Renal pelvis (tissue), 12 donors: ENCODE results near the gene SP6. TPM values are rescaled to one million over a fixed set of nuclear protein-coding genes. Genes with fewer than 3 reads are reported as not detected.

Experiments used
- DNase-seq: peaks from one replicate; pipeline ENCODE4 v3.0.0-alpha.2; 2013
- long read RNA-seq, 16 experiments: transcript quantifications; one replicate each; lab custom pipeline, GENCODE V29; 2026
- polyA plus RNA-seq, 3 donors: library from polyadenylated mRNA; unstranded; fragments of 120-200 nt; gene quantifications; one replicate each; pipeline ENCODE4 v1.2.1, GENCODE V29; 2013; ENCODE audit not compliant: insufficient read length in 3 of 3

Gene SP6
- 1 to 10 TPM; 3.1 to 3.8 (median 3.5) TPM for polyA plus RNA-seq
- long read RNA-seq, donor 1, result 0 reads
- long read RNA-seq, donor 2, partial matches to known transcripts, result 0 of 3 reads
- long read RNA-seq, donor 2, other reads (novel, unspliced or antisense), result 0 of 3 reads
- long read RNA-seq, donor 3, partial matches to known transcripts, result 0 of 2 reads
- long read RNA-seq, donor 3, other reads (novel, unspliced or antisense), result 0 of 2 reads
- long read RNA-seq, donor 4, partial matches to known transcripts, result 0 of 1 reads
- long read RNA-seq, donor 4, other reads (novel, unspliced or antisense), result 0 of 1 reads
- long read RNA-seq, donor 5, result 0 reads
- long read RNA-seq, donor 6, partial matches to known transcripts, result 0 of 1 reads
- long read RNA-seq, donor 6, other reads (novel, unspliced or antisense), result 0 of 1 reads
- long read RNA-seq, donor 7, partial matches to known transcripts, result 0 of 4 reads
- long read RNA-seq, donor 7, other reads (novel, unspliced or antisense), result 0 of 4 reads
- long read RNA-seq, donor 8, result 0 reads
- long read RNA-seq, donor 9, result 0 reads
- long read RNA-seq, donor 10, partial matches to known transcripts, result 0 of 3 reads
- long read RNA-seq, donor 10, other reads (novel, unspliced or antisense), result 0 of 3 reads
- long read RNA-seq, donor 11, result 0 reads
- long read RNA-seq, donor 12, partial matches to known transcripts, result 0 of 1 reads
- long read RNA-seq, donor 12, other reads (novel, unspliced or antisense), result 0 of 1 reads
- long read RNA-seq, donor 13, result 0 reads
- long read RNA-seq, donor 14, result 0 reads
- long read RNA-seq, donor 15, result 0 reads
- long read RNA-seq, donor 16, partial matches to known transcripts, result 0 of 4 reads
- long read RNA-seq, donor 16, other reads (novel, unspliced or antisense), result 0 of 4 reads

DNA sequence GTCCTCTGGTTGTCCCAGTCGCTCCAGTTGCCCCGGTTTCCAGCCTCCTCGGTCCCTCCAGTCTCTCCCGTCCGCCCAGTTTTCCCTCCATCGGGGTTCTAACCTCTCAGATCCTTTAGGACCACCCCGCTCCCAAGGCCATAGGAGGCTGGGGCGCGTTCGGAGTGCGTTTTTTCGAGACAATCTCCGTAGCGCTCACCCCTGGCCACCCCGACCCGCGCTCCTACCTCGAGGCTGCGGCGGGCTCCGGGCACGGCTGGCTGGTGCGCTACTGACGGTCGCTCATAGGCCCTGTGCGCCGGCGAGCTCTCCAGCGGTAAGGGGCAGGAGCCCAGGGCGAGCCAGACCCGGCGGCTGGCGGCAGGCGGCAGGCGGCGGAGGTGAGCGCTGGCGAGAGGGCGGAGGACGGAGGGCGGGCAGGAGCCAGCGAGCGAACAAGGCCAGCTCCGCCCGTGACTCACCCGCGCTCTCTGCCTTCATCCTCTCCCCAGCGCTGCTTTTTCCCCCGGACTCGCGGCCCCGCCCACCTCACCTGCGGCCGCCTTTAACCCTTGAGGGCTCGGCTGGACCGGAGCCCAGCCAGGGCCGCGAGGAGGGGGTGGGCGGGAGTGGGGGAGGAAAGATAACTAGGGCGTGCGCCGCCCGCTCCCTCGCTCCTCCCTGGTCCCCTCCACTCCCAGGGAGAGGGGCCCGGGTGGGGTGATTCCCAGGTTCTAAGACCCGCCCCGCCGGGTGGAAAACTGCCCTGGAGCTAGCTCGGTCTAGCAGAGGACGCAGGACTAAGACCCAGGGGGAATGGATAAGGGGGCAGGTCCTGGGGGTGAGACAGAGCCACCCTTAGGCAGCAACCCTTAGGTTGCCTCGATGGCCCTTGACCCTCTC lies at the start of gene SP6:
TSS of gene SP6 (minus strand) at position 472 of the 882 bp plus-strand sequence. CDS start 2,734 bp downstream, outside the sequence.
- peak; percentile 54 for DNase-seq

DNA sequence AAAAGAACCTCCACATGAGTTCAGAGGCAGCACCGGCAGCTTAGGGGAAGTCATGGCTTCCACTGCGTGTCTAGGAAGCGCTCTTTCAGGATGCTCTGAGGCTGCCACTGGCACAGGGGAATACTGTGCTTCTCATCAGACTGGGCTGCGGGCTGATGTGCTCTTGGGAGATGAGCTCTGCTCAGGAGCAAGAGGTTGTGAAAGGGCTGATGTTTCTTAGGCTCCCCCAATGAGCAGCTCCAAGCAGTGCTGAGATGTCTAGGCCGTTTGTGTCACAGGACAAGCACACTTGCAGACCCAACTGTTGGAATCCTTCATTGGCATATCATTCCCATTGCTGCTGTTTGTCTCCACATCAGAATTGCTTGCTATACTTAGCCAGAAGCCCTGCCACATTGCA lies 48.7 kb upstream of the SP6 start:
- DNase-seq, result no peak

DNA sequence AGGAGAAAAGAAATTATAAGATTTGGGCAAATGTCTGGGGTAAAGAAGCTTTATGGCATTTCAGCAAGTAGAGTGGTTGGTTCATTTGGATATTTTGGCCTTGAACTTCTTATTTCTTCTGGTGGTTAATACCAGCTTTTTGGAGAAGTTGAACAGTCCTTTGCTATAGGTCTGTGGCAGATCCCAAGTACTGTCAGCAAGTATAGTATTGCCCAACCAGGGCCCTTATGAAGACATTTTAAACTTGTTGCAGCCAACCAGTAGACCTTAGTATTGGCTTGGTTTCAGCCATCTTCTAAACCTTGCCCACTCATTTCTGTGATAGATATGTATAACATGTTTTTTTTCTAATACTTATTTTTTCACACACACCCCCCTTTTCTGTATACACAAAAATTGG lies 47.3 kb upstream of the SP6 start:
- DNase-seq, result no peak

DNA sequence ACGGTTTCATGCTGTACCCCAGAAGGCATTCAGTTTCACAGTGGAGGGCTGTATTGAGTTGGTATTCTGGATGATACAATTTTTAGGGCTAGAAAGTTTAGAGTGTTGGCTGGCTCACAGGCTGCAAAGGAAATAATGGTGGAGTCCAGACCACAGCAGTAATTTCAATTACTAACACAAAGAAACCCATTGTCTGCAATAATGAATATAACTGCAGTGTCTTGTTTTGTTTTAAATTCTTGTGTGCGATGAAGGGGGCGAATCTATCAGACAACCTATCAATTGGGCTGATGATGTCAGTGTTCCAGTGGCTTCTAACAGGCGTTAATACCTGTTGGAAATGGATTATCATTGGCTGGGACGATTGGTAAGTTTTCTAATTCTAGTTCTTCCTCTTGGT lies 46.6 kb upstream of the SP6 start:
- no peak for DNase-seq

GRCh38 chr17:47896672-47897490 lies 45.9 kb upstream of the SP6 start:
- DNase-seq, result no peak

- DNase-seq, result peak; percentile 100
Observed at GRCh38 chr17:47895856-47896671, 45.1 kb upstream of the SP6 start, which contains the start of gene SP2. SP2 (plus strand) TSS chr17:47896236; CDS start chr17:47896287, 51 bp downstream.

DNA sequence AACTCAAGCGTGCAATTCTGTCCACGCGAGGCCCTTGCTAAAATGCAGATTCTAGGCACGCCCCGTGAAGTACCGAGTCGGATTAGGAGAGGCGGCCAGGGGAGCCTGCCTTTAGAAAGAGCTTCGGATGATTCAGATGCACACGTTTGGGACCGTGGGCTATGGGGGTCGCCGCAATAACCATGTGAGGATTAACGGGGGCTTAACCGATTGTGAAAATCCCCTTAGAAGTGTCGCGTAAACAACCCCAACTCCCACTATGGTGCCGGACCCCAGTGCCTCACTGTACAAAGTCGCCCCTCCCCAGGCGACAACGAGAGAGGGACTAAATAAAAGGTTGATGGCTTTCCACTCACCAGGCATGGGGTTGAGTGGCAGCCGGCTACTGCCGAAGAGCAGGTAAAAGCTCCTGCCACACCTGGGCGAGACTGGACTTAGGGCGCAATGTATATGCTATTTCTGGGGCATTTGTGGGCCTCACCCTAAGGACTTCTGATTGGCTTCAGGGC lies 44.4 kb upstream of the SP6 start:
- DNase-seq, result no peak

GRCh38 chr17:47894498-47895346 lies 43.8 kb upstream of the SP6 start:
- no peak for DNase-seq

DNA sequence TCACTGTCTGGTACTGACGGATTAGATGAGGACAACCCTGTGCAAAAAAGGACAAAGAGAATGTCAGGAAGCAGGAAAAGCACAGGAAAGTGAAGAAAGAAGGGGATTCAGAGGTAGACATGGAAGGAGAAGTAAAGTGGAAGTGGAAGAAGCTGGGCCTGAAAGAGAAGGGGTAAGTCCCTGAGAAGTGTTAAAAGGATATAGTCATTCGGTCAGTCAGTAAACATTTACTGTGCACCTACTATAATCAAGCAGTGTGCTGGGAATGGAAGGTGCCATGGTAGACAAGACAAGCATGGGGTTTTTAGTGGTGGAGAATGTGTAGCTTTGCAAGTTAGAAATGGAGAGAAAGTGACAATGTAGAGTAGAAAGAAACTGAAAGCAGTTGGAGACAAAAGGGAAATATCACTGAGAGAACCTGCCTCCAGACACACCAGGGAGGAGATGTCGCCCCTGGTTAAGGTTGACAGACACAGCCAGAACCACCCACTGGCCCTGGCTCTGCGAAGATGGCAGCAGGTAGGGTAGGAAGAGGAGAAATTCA lies 40.7 kb upstream of the SP6 start:
- no peak for DNase-seq

GRCh38 chr17:47889734-47890529 lies 39.0 kb upstream of the SP6 start:
- DNase-seq, result peak; percentile 80

DNA sequence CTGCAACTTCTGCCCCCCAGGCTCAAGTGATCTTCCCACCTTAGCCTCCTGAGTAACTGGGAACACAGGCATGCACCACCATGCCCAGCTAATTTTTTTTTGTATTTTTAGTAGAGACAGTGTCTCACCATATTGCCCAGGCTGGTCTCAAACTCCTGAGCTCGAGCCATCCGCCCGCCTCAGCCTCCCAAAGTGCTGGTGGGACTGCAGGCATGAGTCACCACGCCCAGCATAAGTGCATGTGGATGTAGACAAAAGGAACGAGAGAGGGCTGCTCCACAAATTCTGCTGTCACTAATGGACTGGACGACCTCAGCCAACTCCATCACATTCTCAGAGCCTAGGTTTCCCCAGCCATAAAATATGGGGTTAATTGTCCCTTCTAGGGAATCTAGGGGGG lies 37.3 kb upstream of the SP6 start:
- DNase-seq, result no peak

DNA sequence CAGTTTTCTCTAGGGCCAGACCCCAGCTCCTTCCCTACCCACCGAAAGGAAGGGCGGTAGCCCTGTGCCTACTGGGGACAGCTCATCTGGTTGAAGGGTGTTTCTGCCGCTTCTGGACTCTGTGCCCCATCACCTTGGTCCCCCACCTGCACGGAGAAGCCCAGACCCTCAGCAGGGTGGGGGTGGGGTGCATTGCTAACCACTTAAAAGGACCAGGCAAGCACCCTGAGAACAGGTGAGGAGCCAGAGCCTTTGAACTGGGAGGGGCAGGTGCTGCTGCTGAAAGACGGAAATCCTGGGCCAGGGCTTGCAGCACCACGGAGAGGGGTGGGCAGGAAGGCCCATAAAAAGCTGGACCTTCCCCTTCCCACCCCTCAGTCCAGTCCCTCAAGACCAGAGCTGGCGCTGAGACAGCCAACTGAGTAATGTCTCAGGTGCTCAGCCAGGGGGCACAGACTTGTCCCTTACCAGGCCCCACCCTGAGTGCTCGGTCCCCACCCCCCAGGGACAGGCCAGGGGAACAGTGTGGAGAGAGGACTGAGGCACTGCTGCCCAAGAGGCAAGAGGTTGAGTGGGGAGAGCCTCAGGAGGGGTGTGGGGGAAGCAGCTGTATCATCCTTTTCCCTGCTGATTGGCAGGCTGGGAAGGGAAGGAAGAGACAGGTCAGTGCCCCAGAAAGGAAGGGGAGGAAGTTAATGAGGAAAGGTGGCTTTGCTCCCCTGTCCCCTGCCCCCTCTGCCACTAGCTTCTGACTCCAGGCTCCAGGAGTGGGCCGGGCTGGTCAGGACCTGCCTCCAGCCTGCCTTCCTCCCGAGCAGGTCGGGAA lies 34.2 kb upstream of the SP6 start:
- no peak for DNase-seq

DNA sequence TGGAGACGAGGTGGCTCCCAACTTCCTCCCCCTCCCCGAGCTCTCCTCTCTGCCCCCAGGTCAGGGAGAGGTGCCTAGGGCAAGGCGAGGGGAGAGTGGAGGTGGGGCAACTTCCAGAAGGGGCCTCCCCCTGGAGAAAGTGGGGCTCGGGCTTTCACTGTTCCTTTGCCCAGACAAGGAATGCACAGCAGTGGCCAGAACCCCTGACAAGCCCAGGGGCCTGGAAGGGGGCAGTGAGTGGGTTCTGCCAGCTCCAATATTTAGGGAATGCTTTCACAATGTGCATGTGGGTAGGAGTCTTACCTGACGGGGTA lies 33.4 kb upstream of the SP6 start:
- no peak for DNase-seq

GRCh38 chr17:47883589-47884426 lies 32.8 kb upstream of the SP6 start:
- peak; percentile 48 for DNase-seq

DNA sequence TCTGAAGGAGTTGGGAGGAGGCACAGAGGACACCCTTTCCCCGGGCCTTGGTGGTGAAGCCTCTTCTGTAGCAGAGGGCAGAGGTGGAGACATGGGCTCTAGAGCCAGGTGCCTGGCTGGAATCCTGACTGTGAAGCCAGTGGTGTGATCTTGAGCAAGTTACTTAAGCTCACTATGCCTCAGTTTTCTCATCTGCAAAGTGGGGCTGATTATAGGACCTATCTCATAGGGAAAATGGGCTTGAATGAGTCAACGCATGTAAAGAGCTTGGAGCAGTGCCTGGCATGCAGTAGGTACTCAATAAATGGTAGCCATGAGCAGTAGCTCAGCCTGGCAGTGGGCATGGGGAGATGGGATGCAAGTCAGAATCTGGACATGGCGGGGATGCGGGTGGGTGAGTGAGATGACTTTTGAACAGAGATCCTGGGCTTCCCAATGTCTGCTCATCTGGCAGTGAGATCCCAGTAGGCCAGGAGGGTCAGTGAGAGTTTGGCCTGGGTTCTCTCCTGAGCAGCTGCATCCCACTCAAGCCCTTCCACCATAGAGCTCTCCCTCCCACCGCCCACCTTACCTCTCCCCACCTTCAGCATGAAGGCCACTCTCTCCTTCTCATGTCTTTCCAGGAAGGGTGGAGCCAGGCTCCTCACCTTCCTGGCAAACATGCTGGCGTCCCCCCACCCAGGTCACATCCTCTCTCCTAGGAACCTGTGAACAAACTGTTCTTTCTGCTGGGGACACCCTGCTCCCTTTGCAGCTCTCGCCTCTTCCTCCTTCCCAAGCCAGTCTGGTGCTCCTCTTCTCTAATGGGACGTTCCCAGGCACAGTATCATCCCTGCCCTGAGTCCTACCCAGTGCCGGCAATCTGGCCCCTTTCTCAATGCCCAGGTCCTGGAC lies 32.0 kb upstream of the SP6 start:
- DNase-seq, result no peak
